Mesodermal cell (in vitro differentiated cells): ENCODE measurements around the gene GEN1.

ENCODE experiments used
- H3K27ac ChIP-seq: 2 replicates; pipeline ENCODE4 v1.7.0; 2013; ENCODE audit warnings: mild to moderate bottlenecking, low read depth, low read length, moderate library complexity; ENCODE audit not compliant: severe bottlenecking
- H3K36me3 ChIP-seq: 2 replicates; pipeline ENCODE4 v1.7.1; 2013; ENCODE audit warnings: mild to moderate bottlenecking, low read length, moderate library complexity; ENCODE audit not compliant: control insufficient read depth, insufficient read depth
- H3K4me1 ChIP-seq: one replicate; pipeline ENCODE4 v1.7.1; 2013; ENCODE audit warnings: mild to moderate bottlenecking, low read length; ENCODE audit not compliant: insufficient read depth, control insufficient read depth, poor library complexity, severe bottlenecking
- H3K4me3 ChIP-seq: 2 replicates; pipeline ENCODE4 v1.7.0; 2013; ENCODE audit warnings: low read length, control low read depth, mild to moderate bottlenecking; ENCODE audit not compliant: insufficient read depth, poor library complexity, severe bottlenecking; ENCODE audit errors: extremely low read depth
- H3K9me3 ChIP-seq: 2 replicates; pipeline ENCODE4 v1.7.1; 2013; ENCODE audit warnings: mild to moderate bottlenecking, low read length, moderate library complexity; ENCODE audit not compliant: control insufficient read depth
- WGBS, 2 experiments: methylation state at CpG; one replicate each; pipeline ENCODE4 v1.1.5; 2013; ENCODE audit warnings: missing lambda C conversion rate in 2 of 2; ENCODE audit not compliant: insufficient coverage in 2 of 2; 5-methylcytosine and 5-hydroxymethylcytosine counted together

Gene GEN1

GRCh38 chr2:17813010-17813741 lies 59.2 kb downstream of the GEN1 start:
- WGBS, 2 experiments = 86% methylated on average over 2 to 3 of the region's 5 CpGs
- Histone ChIP-seq H3K4me3 (no peak overlapping the region), H3K4me1 (peaks cover 10% of the 10 kb centered on the region), H3K27ac (peak overlapping the region; percentile 54), H3K36me3 (no peaks in the 10 kb centered on the region), H3K9me3 (no peaks in the 10 kb centered on the region)

GRCh38 chr2:17813742-17814473 lies 60.0 kb downstream of the GEN1 start:
- Histone ChIP-seq H3K27ac (peak overlapping the region; percentile 54), H3K4me3 (no peak overlapping the region), H3K4me1 (peaks cover 10% of the 10 kb centered on the region), H3K9me3 (no peaks in the 10 kb centered on the region), H3K36me3 (no peaks in the 10 kb centered on the region)
- WGBS, 2 experiments = 80 to 100% methylated on average over 1 to 2 of the region's 5 CpGs

- Histone ChIP-seq H3K9me3 (no peaks in the 10 kb centered on the region), H3K27ac (no peak overlapping the region), H3K36me3 (no peaks in the 10 kb centered on the region), H3K4me3 (no peak overlapping the region), H3K4me1 (peaks cover 10% of the 10 kb centered on the region)
- WGBS, 2 experiments = no CpG with 5 or more reads among the region's 1 CpG
Measured at GRCh38 chr2:17814601-17815000, 60.7 kb downstream of the GEN1 start.

GRCh38 chr2:17815468-17816184 lies 61.7 kb downstream of the GEN1 start:
- H3K27ac ChIP-seq = peak overlapping the region; percentile 58
- peaks cover 10% of the 10 kb centered on the region for H3K4me1 ChIP-seq
- H3K4me3 ChIP-seq = no peak overlapping the region
- no peaks in the 10 kb centered on the region for H3K9me3 ChIP-seq
- 82 to 91% methylated on average over 8 of the region's 8 CpGs for WGBS, 2 experiments
- H3K36me3 ChIP-seq = no peaks in the 10 kb centered on the region

GRCh38 chr2:17816396-17817245 lies 62.7 kb downstream of the GEN1 start, which contains the start of gene MSGN1:
MSGN1 (plus strand) TSS chr2:17816460; CDS start chr2:17816519, 59 bp downstream.
- H3K27ac ChIP-seq = peak within 1 kb of the TSS; percentile 58
- peaks cover 13% of the 10 kb centered on the region for H3K4me1 ChIP-seq
- no peak within 1 kb of the TSS for H3K4me3 ChIP-seq
- 92 to 94% methylated on average over 22 to 24 of the region's 26 CpGs for WGBS, 2 experiments
- no peaks in the 10 kb centered on the region for H3K36me3 ChIP-seq
- H3K9me3 ChIP-seq = no peaks in the 10 kb centered on the region

- no peak overlapping the region for H3K27ac ChIP-seq
- WGBS, 2 experiments = 83% methylated on average over 1 of the region's 2 CpGs; no CpG with 5 or more reads in 1 of the 2 experiments
- H3K36me3 ChIP-seq = no peaks in the 10 kb centered on the region
- peaks cover 22% of the 10 kb centered on the region for H3K4me1 ChIP-seq
- no peaks in the 10 kb centered on the region for H3K9me3 ChIP-seq
- no peak overlapping the region for H3K4me3 ChIP-seq
Measured at GRCh38 chr2:17818235-17818815, 64.4 kb downstream of the GEN1 start.

- Histone ChIP-seq H3K27ac (no peak overlapping the region), H3K4me3 (no peak overlapping the region), H3K9me3 (no peaks in the 10 kb centered on the region), H3K4me1 (peaks cover 12% of the 10 kb centered on the region), H3K36me3 (no peaks in the 10 kb centered on the region)
- 96 to 100% methylated on average over 3 of the region's 3 CpGs for WGBS, 2 experiments
Measured at GRCh38 chr2:17821080-17821479, 67.1 kb downstream of the GEN1 start.

GRCh38 chr2:17821535-17822444 lies 67.9 kb downstream of the GEN1 start:
- 67 to 84% methylated on average over 5 of the region's 7 CpGs for WGBS, 2 experiments
- no peaks in the 10 kb centered on the region for H3K36me3 ChIP-seq
- no peak overlapping the region for H3K4me3 ChIP-seq
- peaks cover 12% of the 10 kb centered on the region for H3K4me1 ChIP-seq
- peak overlapping the region; percentile 62 for H3K27ac ChIP-seq
- H3K9me3 ChIP-seq = no peaks in the 10 kb centered on the region

- no peaks in the 10 kb centered on the region for H3K36me3 ChIP-seq
- peak overlapping the region; percentile 62 for H3K27ac ChIP-seq
- H3K4me1 ChIP-seq = peaks cover 12% of the 10 kb centered on the region
- H3K9me3 ChIP-seq = no peaks in the 10 kb centered on the region
- no peak overlapping the region for H3K4me3 ChIP-seq
- 60 to 90% methylated on average over 1 to 3 of the region's 4 CpGs for WGBS, 2 experiments
Measured at GRCh38 chr2:17822445-17823117, 68.6 kb downstream of the GEN1 start.
